ENCODE results near the gene GRID2IP. TPM values are rescaled to one million over a fixed set of nuclear protein-coding genes. Genes with fewer than 3 reads are reported as not detected.
A peak's percentile ranks its signal among the peaks of the same experiment; 100 is the strongest.

The GRID2IP gene
- polyA plus RNA-seq, 1 donor (not counting 4 experiments of a cell fraction or from before 2014, with no cell fraction given), result 0.04 TPM

GRCh38 chr7:6486438-6487183, 64.7 kb downstream of the GRID2IP start:
- no peak overlapping the region for H2AFZ ChIP-seq (ENCODE audit: control insufficient read depth, low read length)
- no peak for FAIRE-seq
- H3K27ac ChIP-seq (ENCODE audit: control insufficient read depth, insufficient read depth, low read length), result no peak overlapping the region
- no peak overlapping the region for H3K9ac ChIP-seq (ENCODE audit: control insufficient read depth, extremely low read depth, insufficient read depth, low read length)
- peaks cover 7% of the 10 kb centered on the region for H4K20me1 ChIP-seq (ENCODE audit: control insufficient read depth, extremely low read depth, insufficient read depth, low read length)
- dilution Hi-C loops (cut with MboI; ENCODE audit: extremely low pct_ligation_motif_present, low sequenced_read_pairs), result no loop called here
- H3K27me3 ChIP-seq (ENCODE audit: control insufficient read depth, extremely low read depth, insufficient read depth, low read length), result no peaks in the 10 kb centered on the region
- DNase-seq (ENCODE audit: low read depth, low spot score), result no peak
- no peaks in the 10 kb centered on the region for H3K9me1 ChIP-seq (ENCODE audit: control insufficient read depth, extremely low read depth, insufficient read depth, low read length)
- H3K36me3 ChIP-seq (ENCODE audit: control insufficient read depth in 2 of 2, extremely low read depth in 1 of 2, insufficient read depth in 2 of 2, low read length in 2 of 2), result peaks cover 1 to 5% of the 10 kb centered on the region in 2 experiments
- peaks cover 7% of the 10 kb centered on the region for H3K4me1 ChIP-seq (ENCODE audit: control insufficient read depth, extremely low read depth, insufficient read depth, low read length)
- no peak overlapping the region for H3K4me2 ChIP-seq (ENCODE audit: control insufficient read depth, extremely low read depth, insufficient read depth, low read depth, low read length)
- H3K9me3 ChIP-seq (ENCODE audit: control insufficient read depth, low read depth, low read length), result no peaks in the 10 kb centered on the region
- no peak overlapping the region for H3K4me3 ChIP-seq (ENCODE audit: control insufficient read depth in 2 of 3, extremely low read depth in 1 of 3, insufficient read depth in 2 of 3, low read depth in 1 of 3, low read length in 3 of 3)
- peaks cover 22% of the 10 kb centered on the region for H3K79me2 ChIP-seq (ENCODE audit: control insufficient read depth, insufficient read depth, low read length)
- TF ChIP-seq, protein P1, sequence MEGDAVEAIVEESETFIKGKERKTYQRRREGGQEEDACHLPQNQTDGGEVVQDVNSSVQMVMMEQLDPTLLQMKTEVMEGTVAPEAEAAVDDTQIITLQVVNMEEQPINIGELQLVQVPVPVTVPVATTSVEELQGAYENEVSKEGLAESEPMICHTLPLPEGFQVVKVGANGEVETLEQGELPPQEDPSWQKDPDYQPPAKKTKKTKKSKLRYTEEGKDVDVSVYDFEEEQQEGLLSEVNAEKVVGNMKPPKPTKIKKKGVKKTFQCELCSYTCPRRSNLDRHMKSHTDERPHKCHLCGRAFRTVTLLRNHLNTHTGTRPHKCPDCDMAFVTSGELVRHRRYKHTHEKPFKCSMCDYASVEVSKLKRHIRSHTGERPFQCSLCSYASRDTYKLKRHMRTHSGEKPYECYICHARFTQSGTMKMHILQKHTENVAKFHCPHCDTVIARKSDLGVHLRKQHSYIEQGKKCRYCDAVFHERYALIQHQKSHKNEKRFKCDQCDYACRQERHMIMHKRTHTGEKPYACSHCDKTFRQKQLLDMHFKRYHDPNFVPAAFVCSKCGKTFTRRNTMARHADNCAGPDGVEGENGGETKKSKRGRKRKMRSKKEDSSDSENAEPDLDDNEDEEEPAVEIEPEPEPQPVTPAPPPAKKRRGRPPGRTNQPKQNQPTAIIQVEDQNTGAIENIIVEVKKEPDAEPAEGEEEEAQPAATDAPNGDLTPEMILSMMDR (optimal IDR thresholded peaks at IDR 0.05 in 1 of 3, IDR thresholded peaks at IDR 0.05 in 1 of 3, conservative IDR thresholded peaks at IDR 0.05 in 1 of 3; ENCODE audit: extremely low read depth in 1 of 3, insufficient read depth in 2 of 3, low read length in 3 of 3), result no peak
- TF ChIP-seq EZH2 (IDR thresholded peaks at IDR 0.05; ENCODE audit: low read length), result no peak

DNA sequence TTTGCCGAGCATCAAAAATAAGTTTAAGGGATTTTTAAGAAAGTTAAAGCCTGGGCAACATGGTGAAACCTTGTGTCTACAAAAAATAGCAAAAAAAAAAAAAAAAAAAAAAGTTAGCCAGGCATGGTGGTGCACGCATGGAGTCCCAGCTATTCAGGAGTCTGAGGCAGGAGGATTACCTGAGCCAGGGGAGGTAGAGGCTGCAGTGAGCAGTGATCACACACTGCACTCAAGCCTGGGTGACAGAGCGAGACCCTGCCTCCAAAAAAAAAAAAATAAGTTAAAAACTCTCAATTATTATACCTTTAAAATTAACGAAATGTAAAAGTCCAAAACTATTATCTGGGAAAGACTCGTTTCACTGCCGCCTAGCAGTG, 68.5 kb downstream of the GRID2IP start:
- Histone ChIP-seq H2AFZ (ENCODE audit: control insufficient read depth, low read length) (no peak overlapping the region), H3K9me1 (ENCODE audit: control insufficient read depth, extremely low read depth, insufficient read depth, low read length) (no peaks in the 10 kb centered on the region), H3K4me3 (ENCODE audit: control insufficient read depth in 2 of 3, extremely low read depth in 1 of 3, insufficient read depth in 2 of 3, low read depth in 1 of 3, low read length in 3 of 3) (peak overlapping the region; percentile 77 to 94 (median 91)), H3K4me2 (ENCODE audit: control insufficient read depth, extremely low read depth, insufficient read depth, low read depth, low read length) (peak overlapping the region; percentile 84), H4K20me1 (ENCODE audit: control insufficient read depth, extremely low read depth, insufficient read depth, low read length) (peaks cover 21% of the 10 kb centered on the region), H3K36me3 (ENCODE audit: control insufficient read depth in 2 of 2, extremely low read depth in 1 of 2, insufficient read depth in 2 of 2, low read length in 2 of 2) (peaks cover 4 to 8% of the 10 kb centered on the region in 2 experiments), H3K27me3 (ENCODE audit: control insufficient read depth, extremely low read depth, insufficient read depth, low read length) (no peaks in the 10 kb centered on the region), H3K27ac (ENCODE audit: control insufficient read depth, insufficient read depth, low read length) (peak overlapping the region; percentile 78), H3K9ac (ENCODE audit: control insufficient read depth, extremely low read depth, insufficient read depth, low read length) (peak overlapping the region; percentile 92), H3K79me2 (ENCODE audit: control insufficient read depth, insufficient read depth, low read length) (peaks cover 61% of the 10 kb centered on the region), H3K9me3 (ENCODE audit: control insufficient read depth, low read depth, low read length) (no peaks in the 10 kb centered on the region), H3K4me1 (ENCODE audit: control insufficient read depth, extremely low read depth, insufficient read depth, low read length) (peaks cover 7% of the 10 kb centered on the region)
- FAIRE-seq (no peak), DNase-seq (ENCODE audit: low read depth, low spot score) (no peak)
- dilution Hi-C loops (cut with MboI; ENCODE audit: extremely low pct_ligation_motif_present, low sequenced_read_pairs), result no loop called here
- TF ChIP-seq EZH2 (IDR thresholded peaks at IDR 0.05; ENCODE audit: low read length), result no peak
- TF ChIP-seq, protein P1 (optimal IDR thresholded peaks at IDR 0.05 in 1 of 3, IDR thresholded peaks at IDR 0.05 in 1 of 3, conservative IDR thresholded peaks at IDR 0.05 in 1 of 3; ENCODE audit: extremely low read depth in 1 of 3, insufficient read depth in 2 of 3, low read length in 3 of 3), result no peak

Data from keratinocyte (primary cell).